GM12801 (cell line): ENCODE measurements around the gene DLG4.

Experiments
- CTCF ChIP-seq: IDR thresholded peaks from one replicate; pipeline ENCODE4 v1.5.1; 2011; ENCODE audit warnings: control low read depth; ENCODE audit not compliant: insufficient read length; ENCODE audit errors: extremely low read depth

DLG4 gene

DNA sequence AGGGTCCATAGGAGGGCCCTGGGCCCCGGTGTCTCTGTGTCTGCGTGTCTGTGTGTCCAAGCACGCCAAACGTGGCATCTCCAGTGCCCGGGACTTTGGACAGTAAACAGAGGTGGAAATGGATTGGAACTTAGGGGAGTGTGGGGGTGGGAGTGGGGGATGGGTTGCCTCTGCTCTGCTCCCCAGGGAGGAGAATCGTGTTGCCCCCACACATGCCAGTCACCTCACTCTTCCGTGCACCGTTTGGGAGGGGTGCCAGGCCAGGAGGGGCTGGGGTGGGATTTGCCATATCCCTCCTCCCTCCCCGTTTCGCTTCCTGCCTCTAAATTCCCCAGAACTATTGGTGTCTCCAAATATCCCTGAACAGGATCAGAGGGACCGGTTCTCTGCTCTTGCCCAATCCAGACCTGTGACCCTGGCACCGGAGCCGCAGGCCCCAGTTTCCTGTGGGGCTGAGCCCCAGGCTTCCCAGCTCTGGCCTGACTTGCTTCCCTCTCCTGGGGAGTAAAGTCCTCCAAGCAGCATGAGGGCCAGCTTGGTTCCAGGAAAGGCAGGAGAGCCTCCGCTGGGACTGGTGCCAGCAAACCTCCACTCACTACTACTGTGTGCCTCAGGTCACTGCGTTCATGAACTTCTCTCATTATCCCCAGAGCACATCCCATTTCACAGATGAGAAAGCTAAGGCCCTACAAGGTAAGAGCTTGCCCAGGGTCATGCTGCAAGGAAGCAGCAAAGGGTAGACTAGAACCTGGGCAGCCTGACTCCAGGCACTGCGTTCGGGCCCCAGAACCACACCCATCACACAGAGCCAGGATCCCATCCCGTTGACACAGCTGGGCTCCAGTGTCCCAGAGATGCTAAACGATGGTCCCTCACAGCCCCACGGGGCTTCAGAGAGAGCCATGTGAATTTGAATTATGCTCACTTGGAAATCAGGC is 40.0 kb downstream of the DLG4 start, which contains the start of gene ASGR1:
TSS of gene ASGR1 (minus strand) at position 54 of the 938 bp plus-strand sequence. CDS start 807 bp downstream, outside the sequence.
- no peak for TF ChIP-seq CTCF

GRCh38 chr17:7178973-7179316 is 40.7 kb downstream of the DLG4 start:
- no peak for TF ChIP-seq CTCF

DNA sequence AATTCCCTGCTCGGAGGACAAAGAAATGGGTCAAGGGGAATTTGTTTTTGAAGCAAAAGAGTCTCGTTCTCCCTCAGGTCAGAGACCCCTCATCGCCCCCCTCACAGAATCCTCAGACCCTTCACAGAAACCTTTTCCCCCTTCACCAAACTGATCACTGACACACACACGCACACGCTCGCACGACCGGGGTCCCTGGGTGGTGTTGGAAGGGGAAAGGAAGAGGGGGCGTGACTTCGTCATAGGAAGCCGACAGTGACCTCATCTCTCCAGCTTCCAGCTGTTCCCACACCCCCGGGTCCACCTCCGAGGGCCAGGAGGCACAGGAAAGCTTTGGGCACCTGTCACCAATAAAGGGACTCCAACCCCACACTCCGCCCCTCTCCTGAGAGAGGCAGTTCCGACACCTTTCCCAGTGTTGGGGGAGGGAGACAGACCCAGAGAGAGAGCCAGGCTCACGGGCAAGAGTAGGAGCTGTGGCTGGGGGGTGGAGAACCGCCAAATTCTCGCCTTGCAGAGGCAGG is 41.6 kb downstream of the DLG4 start:
- no peak for TF ChIP-seq CTCF

DNA sequence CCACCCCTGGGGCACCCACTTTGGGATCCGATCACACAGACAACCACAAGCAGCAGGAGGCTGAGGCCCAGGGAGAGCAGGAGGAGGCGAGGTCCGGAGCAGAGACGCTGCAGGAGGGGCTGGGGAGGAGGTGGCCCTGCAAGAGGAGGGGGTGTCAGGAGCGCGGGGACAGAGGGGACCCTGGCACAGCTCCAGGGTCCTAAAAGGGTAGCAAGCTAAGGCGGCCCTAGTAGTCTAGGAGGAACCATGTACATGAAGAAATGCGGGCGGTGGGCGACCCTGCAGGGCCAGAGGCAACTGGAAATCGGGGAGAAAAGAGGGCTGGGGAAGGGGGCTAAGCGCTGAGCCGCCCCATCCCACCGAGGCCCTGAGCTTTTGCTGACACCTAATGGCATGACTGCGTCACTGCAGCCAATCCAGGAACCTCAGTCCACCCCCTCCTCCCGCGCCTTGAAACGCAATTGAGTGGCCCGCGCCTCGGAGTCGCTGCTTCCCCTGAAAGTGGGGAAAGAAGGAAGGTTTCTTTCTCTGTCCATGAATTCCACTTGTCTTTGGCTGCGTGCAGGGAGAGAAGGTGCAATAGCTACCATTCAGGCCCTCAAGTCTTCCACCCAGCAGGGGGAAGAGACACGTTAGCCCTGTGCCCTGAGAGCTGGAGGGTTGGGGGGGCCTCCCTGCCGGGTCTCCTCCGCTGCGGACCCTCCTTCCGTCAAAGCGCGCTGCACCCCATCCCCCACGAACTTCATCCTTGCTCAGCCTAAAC is 42.3 kb downstream of the DLG4 start:
- TF ChIP-seq CTCF = no peak

- no peak for TF ChIP-seq CTCF
Observed at GRCh38 chr17:7176841-7177190, 42.8 kb downstream of the DLG4 start.

GRCh38 chr17:7176107-7176840 is 43.4 kb downstream of the DLG4 start:
- TF ChIP-seq CTCF = no peak

DNA sequence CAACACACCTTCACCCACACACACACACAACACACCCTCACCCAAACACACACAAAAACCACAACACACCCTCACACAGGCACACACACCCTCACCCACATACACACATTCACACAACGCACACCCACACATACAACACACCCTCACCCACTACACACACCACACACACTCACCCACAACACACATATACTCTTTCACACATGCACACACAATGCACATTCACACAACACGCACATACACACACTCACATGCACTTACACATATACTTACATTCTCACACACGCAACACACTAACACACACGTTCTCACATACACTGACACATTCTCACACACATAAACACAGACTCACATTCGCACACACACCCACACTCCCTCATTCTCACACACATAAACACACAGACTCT is 44.3 kb downstream of the DLG4 start:
- no peak for TF ChIP-seq CTCF
